GM12878 (cell line): ENCODE data around the gene SLF1. TPM values are rescaled to one million over a fixed set of nuclear protein-coding genes. Genes with fewer than 3 reads are reported as not detected.

Source experiments
- ATAC-seq: fragments of 200-7000 bp; cut with Tn5 transposase; 3 replicates; pipeline ENCODE4 v1.9.1; 2020; ENCODE audit warnings: mild to moderate bottlenecking, moderate library complexity
- BruUV-seq: library from RNA; stranded (reverse); fragments of 400-500 nt; replicated peaks from 2 replicates; lab custom pipeline; 2021; lab: Mats Ljungman, UMichigan
- CTCF ChIA-PET: fragments of 300-600 bp; sonication (Branson Sonifier 250); formaldehyde crosslinking; extraction: SDS; loops from one replicate; lab custom pipeline; 2021; ENCODE audit warnings: inconsistent platforms; lab: Yijun Ruan, JAX
- POLR2A ChIA-PET: fragments of 350-600 bp; formaldehyde crosslinking; extraction: SDS; loops from one replicate; lab custom pipeline; 2021; ENCODE audit warnings: inconsistent platforms; lab: Charles Lee
- RAD21 ChIA-PET: fragments of 300-600 bp; sonication (Branson Sonifier 250); formaldehyde crosslinking; loops from one replicate; lab custom pipeline; 2023; ENCODE audit warnings: antibody characterized with exemption; ENCODE audit not compliant: unreplicated experiment; lab: Charles Lee
- SMC1A ChIA-PET: fragments of 300-600 bp; sonication (Branson Sonifier 250); formaldehyde crosslinking; loops from one replicate; lab custom pipeline; 2023; ENCODE audit not compliant: unreplicated experiment, uncharacterized antibody; lab: Charles Lee
- DNase-seq: peaks from one replicate; pipeline ENCODE4 v3.0.0-alpha.2; 2011; ENCODE audit warnings: low read depth, low spot score
- FAIRE-seq: peaks from 3 replicates; lab custom pipeline; 2011; peaks lifted over from hg19 to GRCh38; lab: Jason Lieb, UNC
- H2AFZ ChIP-seq: 2 replicates; pipeline ENCODE4 v1.6.0; 2011; ENCODE audit warnings: low read depth, low read length, control low read depth; ENCODE audit not compliant: control insufficient read depth
- H3K27ac ChIP-seq: 2 replicates; pipeline ENCODE4 v1.5.1; 2011; ENCODE audit warnings: control low read depth; ENCODE audit not compliant: control insufficient read depth, insufficient read depth
- H3K27me3 ChIP-seq, 2 experiments: replicated peaks in 1 of 2; 2 replicates each; pipeline versions ENCODE4 v1.6.0 to v1.6.1; 2011; ENCODE audit warnings: low read length in 1 of 2; ENCODE audit not compliant: control insufficient read depth in 2 of 2, insufficient read depth in 2 of 2
- H3K36me3 ChIP-seq, 2 experiments: 2 replicates each; pipeline ENCODE4 v1.5.1; 2011; ENCODE audit warnings: low read length in 1 of 2; ENCODE audit not compliant: control insufficient read depth in 2 of 2, insufficient read depth in 2 of 2
- H3K4me1 ChIP-seq: 2 replicates; pipeline ENCODE4 v1.6.1; 2011; ENCODE audit warnings: mild to moderate bottlenecking, low read length, moderate library complexity, mixed read lengths; ENCODE audit not compliant: control insufficient read depth, insufficient read depth
- H3K4me2 ChIP-seq: 2 replicates; pipeline ENCODE4 v1.6.0; 2011; ENCODE audit warnings: control low read depth; ENCODE audit not compliant: control insufficient read depth, insufficient read depth
- H3K4me3 ChIP-seq: fragments of 200-600 bp; sonication (generic); 2 replicates; pipeline ENCODE4 v1.5.1; 2016
- H3K79me2 ChIP-seq: 2 replicates; pipeline ENCODE4 v1.6.0; 2011; ENCODE audit warnings: low read length; ENCODE audit not compliant: control insufficient read depth, insufficient read depth
- H3K9ac ChIP-seq: 2 replicates; pipeline ENCODE4 v1.8.0; 2011; ENCODE audit warnings: low read length, control low read depth, mixed read lengths; ENCODE audit not compliant: control insufficient read depth, insufficient read depth
- H3K9me3 ChIP-seq: replicated peaks from 3 replicates; pipeline ENCODE4 v1.5.1; 2011; ENCODE audit warnings: mild to moderate bottlenecking, low read length; ENCODE audit not compliant: control insufficient read depth, insufficient read depth
- H4K20me1 ChIP-seq: 2 replicates; pipeline ENCODE4 v1.6.0; 2011; ENCODE audit not compliant: control insufficient read depth, insufficient read depth
- BCL3 ChIP-seq: IDR thresholded peaks from 2 replicates; pipeline ENCODE4 v1.6.1; 2011; ENCODE audit warnings: borderline replicate concordance, low read depth, mild to moderate bottlenecking, moderate library complexity, low read length; ENCODE audit not compliant: insufficient read depth, poor library complexity, severe bottlenecking
- CBX3 ChIP-seq: fragments of 200-600 bp; sonication (generic); IDR thresholded peaks from 2 replicates; pipeline ENCODE4 v1.6.1; 2016; ENCODE audit warnings: low read depth, borderline replicate concordance
- CHD1 ChIP-seq: IDR thresholded peaks from 2 replicates; pipeline ENCODE4 v1.6.1; 2012; ENCODE audit warnings: low read depth, low read length, improper control_type of control experiment
- DPF2 ChIP-seq: fragments of 450-650 bp; IDR thresholded peaks from 2 replicates; pipeline ENCODE4 v1.6.1; 2017; ENCODE audit warnings: mild to moderate bottlenecking
- MXI1 ChIP-seq: fragments of 150-350 bp; IDR thresholded peaks from 2 replicates; pipeline ENCODE4 v1.6.1; 2011; ENCODE audit warnings: low read depth, mild to moderate bottlenecking, inconsistent platforms, low read length, improper control_type of control experiment
- NBN ChIP-seq: fragments of 450-650 bp; IDR thresholded peaks from 2 replicates; pipeline ENCODE4 v1.6.1; 2016
- NRF1 ChIP-seq: conservative IDR thresholded peaks from 2 replicates; pipeline ENCODE4 v1.6.1; 2011; ENCODE audit warnings: mild to moderate bottlenecking, low read depth, low read length, improper control_type of control experiment
- RAD21 ChIP-seq: IDR thresholded peaks from 2 replicates; pipeline ENCODE4 v1.6.1; 2011; ENCODE audit warnings: mild to moderate bottlenecking, low read depth, low read length, moderate library complexity; ENCODE audit not compliant: insufficient read depth
- RELA ChIP-seq: fragments of 450-650 bp; IDR thresholded peaks from 2 replicates; pipeline ENCODE4 v1.8.0; 2014; ENCODE audit warnings: borderline replicate concordance; ENCODE audit not compliant: partially characterized antibody
- SMAD1 ChIP-seq: fragments of 450-650 bp; IDR thresholded peaks from 2 replicates; pipeline ENCODE4 v1.6.1; 2018; ENCODE audit warnings: mild to moderate bottlenecking, low read depth; ENCODE audit not compliant: partially characterized antibody
- SMAD5 ChIP-seq: IDR thresholded peaks from 2 replicates; pipeline ENCODE4 v1.6.1; 2016; ENCODE audit warnings: antibody characterized with exemption, low read depth
- SUPT20H ChIP-seq: IDR thresholded peaks from 2 replicates; pipeline ENCODE4 v1.6.1; 2011; ENCODE audit warnings: low read depth, mild to moderate bottlenecking, low read length, moderate library complexity, borderline replicate concordance; ENCODE audit not compliant: control insufficient read depth
- ZNF207 ChIP-seq: fragments of 450-650 bp; IDR thresholded peaks from 2 replicates; pipeline ENCODE4 v1.6.1; 2014; ENCODE audit warnings: antibody characterized with exemption, mild to moderate bottlenecking, borderline replicate concordance
- WGBS: methylation state at CpG from one replicate; pipeline ENCODE4 v1.1.6; 2016; ENCODE audit warnings: low lambda C conversion rate; ENCODE audit not compliant: insufficient replicate concordance, insufficient coverage; ENCODE audit errors: missing lambda C conversion rate; 5-methylcytosine and 5-hydroxymethylcytosine counted together
- in situ Hi-C: fragments of 300-500 bp; cut with MboI; formaldehyde crosslinking; loops from 9 replicates; pipeline ENCODE4 v1.14.3; 2018; ENCODE audit warnings: mixed read lengths
- intact Hi-C: fragments of 100-400 bp; cut with micrococcal nuclease; formaldehyde crosslinking; loops from one replicate; pipeline ENCODE4 v1.14.2; 2022; ENCODE audit not compliant: unreplicated experiment
- polyA plus RNA-seq, 11 experiments: library from polyadenylated mRNA; depleted of rRNA in 4 of 11; unstranded in 6 of 11; stranded (reverse) in 5 of 11; fragments of >200 nt; fragmentation: Nextera tagmentation in 4 of 11; fragmentation: Illumina TruSeq in 1 of 11; extraction: Ambion mirVana in 4 of 11; extraction: Trizol in 1 of 11; gene quantifications; 1 replicate in 1 of 11; 2 replicates in 10 of 11; pipeline versions ENCODE4 v1.2.1 to v1.2.3, GENCODE V29; 2011 to 2016; ENCODE audit warnings: inconsistent platforms in 2 of 11, missing spikeins in 2 of 11, low read depth in 1 of 11
- total RNA-seq, 4 experiments: library from RNA; depleted of rRNA in 3 of 4; stranded (reverse); fragments of >200 nt in 3 of 4; fragmentation: Illumina TruSeq in 1 of 4; extraction: Trizol in 1 of 4; gene quantifications; 2 replicates each; pipeline versions ENCODE4 v1.2.1 to v1.2.3, GENCODE V29; 2013 to 2021
- TF ChIP-seq, protein P1 (sequence below): fragments of 450-650 bp; IDR thresholded peaks from 2 replicates; pipeline ENCODE4 v1.6.1; 2016; ENCODE audit warnings: mild to moderate bottlenecking

The SLF1 gene
- total and polyA plus RNA-seq, 10 of the 15 experiments (the other 5 are each of a cell fraction or from before 2014, with no cell fraction given), result 8.1 to 27.0 (median 13.4) TPM

DNA sequence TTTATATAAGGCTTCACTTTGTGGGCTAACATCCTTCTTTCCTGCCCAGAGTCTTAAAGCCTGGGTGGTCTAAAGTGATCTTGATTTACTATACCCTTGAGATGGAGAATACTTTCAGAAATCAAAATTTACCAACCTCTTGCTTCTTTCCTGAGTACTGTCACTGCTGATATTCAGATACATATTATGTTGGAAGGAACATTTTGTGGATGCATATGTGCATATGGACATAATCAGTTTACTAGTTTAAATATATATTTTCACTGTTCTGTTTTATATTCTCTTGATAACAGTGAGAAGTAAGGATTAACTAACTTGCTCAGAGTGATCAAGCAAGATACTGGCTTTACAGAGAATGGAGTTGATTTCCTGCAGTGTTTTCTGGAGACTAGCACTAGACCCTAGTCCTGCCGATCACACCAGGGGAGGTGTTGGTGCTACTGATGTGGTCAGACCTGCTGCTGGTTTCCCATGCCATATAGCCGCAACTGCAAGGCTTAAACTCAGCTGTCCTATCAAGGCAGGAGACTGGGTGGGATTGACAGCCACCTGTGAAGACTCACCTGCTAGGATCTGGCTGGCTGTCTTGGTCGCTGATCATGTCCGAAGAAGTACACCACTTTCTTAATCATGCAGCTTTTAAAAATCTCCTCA lies 57.6 kb downstream of the SLF1 start:
- Histone ChIP-seq H3K4me2 (no peak overlapping the region), H3K9me3 (no peaks in the 10 kb centered on the region), H3K79me2 (no peaks in the 10 kb centered on the region), H3K27ac (no peak overlapping the region), H3K4me1 (no peaks in the 10 kb centered on the region), H2AFZ (no peak overlapping the region), H3K9ac (no peak overlapping the region), H3K36me3 (peaks cover 2 to 4% of the 10 kb centered on the region in 2 experiments; a peak in 1 of 4 replicates), H3K4me3 (no peak overlapping the region), H3K27me3 (no peaks in the 10 kb centered on the region), H4K20me1 (no peaks in the 10 kb centered on the region)
- WGBS, result 98% methylated on average over 4 of the region's 4 CpGs
- FAIRE-seq, result no peak
- SMC1A ChIA-PET, result interaction anchor here (0.9 to 1.6 kb wide), 4 partner anchors 10 to 151 kb away, joined by 3 to 5 read pairs (median 3); no protein-coding TSS in a partner anchor
- no TSS peak for BruUV-seq
- RAD21 ChIA-PET, result interaction anchor here (1.2 kb wide), 1 partner anchor 62 kb away, joined by 3 read pairs; no protein-coding TSS in a partner anchor
- intact Hi-C loops (no loop called here), in situ Hi-C loops (loop anchor here (25.0 kb wide), 1 partner anchor 1089 kb away; the partner anchor contains the start of genes NR2F1 and NR2F1-AS1)
- CTCF ChIA-PET, result interaction anchor here (0.9 to 1.4 kb wide), 3 partner anchors 11 to 35 kb away, joined by 3 to 5 read pairs (median 3); no protein-coding TSS in a partner anchor
- POLR2A ChIA-PET, result interaction anchor here (0.5 to 0.7 kb wide), 2 partner anchors 103 to 416 kb away, joined by 4 to 9 read pairs; no protein-coding TSS in a partner anchor
- TF ChIP-seq RAD21, result no peak
- no peak for TF ChIP-seq NBN
- TF ChIP-seq SUPT20H, result no peak
- no peak for TF ChIP-seq MXI1
- no peak for TF ChIP-seq CHD1
- TF ChIP-seq RELA, result no peak
- TF ChIP-seq DPF2, result no peak
- TF ChIP-seq NRF1, result no peak
- TF ChIP-seq, protein P1, sequence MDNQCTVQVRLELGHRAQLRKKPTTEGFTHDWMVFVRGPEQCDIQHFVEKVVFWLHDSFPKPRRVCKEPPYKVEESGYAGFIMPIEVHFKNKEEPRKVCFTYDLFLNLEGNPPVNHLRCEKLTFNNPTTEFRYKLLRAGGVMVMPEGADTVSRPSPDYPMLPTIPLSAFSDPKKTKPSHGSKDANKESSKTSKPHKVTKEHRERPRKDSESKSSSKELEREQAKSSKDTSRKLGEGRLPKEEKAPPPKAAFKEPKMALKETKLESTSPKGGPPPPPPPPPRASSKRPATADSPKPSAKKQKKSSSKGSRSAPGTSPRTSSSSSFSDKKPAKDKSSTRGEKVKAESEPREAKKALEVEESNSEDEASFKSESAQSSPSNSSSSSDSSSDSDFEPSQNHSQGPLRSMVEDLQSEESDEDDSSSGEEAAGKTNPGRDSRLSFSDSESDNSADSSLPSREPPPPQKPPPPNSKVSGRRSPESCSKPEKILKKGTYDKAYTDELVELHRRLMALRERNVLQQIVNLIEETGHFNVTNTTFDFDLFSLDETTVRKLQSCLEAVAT, result no peak
- TF ChIP-seq ZNF207, result no peak
- no peak for TF ChIP-seq SMAD5
- no peak for TF ChIP-seq BCL3
- TF ChIP-seq SMAD1, result no peak
- no peak for TF ChIP-seq CBX3
- TF ChIP-seq, all 136 proteins: peak for 0
- ATAC-seq, result no peak
- no peak for DNase-seq
